ENCODE results near the gene MAGI1. TPM values are rescaled to one million over a fixed set of nuclear protein-coding genes. Genes with fewer than 3 reads are reported as not detected.

The MAGI1 gene
- total RNA-seq, 1 donor from 2014 or later: 45.8 TPM

DNA sequence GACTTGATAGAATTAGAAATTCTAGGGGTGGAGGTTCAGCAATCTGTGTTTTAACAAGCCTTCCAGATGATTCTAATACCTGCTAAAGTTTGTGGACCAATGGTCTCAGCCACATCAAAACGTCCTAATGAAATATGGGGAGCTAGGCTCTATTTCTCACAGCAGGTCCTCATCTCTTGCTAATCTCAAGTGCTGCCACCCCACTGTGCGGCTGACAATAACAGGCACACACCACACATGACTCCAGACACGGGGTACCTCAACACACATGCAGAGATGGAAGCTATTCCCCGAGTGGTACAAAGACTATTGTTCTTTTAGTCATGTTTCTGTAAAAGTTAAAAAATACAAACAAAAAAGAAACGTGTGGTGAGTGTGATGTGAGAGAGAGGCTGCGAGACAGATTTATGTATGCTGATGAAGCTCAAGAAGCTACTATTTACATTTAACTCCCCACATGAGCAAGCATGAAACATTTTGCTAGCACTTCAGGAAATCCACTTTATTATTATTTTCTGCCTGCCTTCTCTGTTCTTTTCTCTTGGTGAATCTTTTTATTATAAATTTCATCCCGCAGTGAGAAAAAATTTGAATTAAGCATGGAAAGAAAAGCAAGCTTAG lies 405.6 kb downstream of the MAGI1 start:
- intact Hi-C loops (cut with DNase I): no loop called here
- Histone ChIP-seq H3K9me3 (no peaks in the 10 kb centered on the region), H3K4me1 (no peaks in the 10 kb centered on the region), H3K27me3 (no peaks in the 10 kb centered on the region), H3K27ac (no peak overlapping the region), H3K36me3 (no peaks in the 10 kb centered on the region), H3K4me3 (no peak overlapping the region)
- DNase-seq (no peak), ATAC-seq (no peak)
- TF ChIP-seq, protein P1, sequence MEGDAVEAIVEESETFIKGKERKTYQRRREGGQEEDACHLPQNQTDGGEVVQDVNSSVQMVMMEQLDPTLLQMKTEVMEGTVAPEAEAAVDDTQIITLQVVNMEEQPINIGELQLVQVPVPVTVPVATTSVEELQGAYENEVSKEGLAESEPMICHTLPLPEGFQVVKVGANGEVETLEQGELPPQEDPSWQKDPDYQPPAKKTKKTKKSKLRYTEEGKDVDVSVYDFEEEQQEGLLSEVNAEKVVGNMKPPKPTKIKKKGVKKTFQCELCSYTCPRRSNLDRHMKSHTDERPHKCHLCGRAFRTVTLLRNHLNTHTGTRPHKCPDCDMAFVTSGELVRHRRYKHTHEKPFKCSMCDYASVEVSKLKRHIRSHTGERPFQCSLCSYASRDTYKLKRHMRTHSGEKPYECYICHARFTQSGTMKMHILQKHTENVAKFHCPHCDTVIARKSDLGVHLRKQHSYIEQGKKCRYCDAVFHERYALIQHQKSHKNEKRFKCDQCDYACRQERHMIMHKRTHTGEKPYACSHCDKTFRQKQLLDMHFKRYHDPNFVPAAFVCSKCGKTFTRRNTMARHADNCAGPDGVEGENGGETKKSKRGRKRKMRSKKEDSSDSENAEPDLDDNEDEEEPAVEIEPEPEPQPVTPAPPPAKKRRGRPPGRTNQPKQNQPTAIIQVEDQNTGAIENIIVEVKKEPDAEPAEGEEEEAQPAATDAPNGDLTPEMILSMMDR (IDR thresholded peaks at IDR 0.05): no peak

DNA sequence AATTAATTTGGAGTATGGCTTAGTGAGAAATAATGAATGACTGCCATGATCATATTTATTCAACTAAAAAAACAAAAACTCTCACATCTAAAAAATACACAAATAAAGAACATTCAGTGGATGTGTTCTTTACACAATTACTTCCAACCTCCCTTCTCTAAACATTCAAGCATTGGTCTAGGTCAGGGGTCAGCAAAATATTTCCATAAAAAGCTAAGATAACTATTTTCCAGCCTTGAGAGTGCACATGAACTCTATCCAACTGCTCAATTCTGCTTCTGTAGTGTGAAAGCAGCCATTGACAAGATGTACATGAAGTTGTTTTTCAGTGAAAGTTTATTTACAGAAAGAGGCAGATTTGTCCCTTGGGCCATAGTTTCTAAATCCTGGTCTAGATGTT lies 406.3 kb downstream of the MAGI1 start:
- DNase-seq (no peak), ATAC-seq (no peak)
- Histone ChIP-seq H3K9me3 (no peaks in the 10 kb centered on the region), H3K27ac (no peak overlapping the region), H3K4me1 (no peaks in the 10 kb centered on the region), H3K27me3 (no peaks in the 10 kb centered on the region), H3K36me3 (no peaks in the 10 kb centered on the region), H3K4me3 (no peak overlapping the region)
- TF ChIP-seq, protein P1 (IDR thresholded peaks at IDR 0.05): no peak
- intact Hi-C loops (cut with DNase I): no loop called here

DNA sequence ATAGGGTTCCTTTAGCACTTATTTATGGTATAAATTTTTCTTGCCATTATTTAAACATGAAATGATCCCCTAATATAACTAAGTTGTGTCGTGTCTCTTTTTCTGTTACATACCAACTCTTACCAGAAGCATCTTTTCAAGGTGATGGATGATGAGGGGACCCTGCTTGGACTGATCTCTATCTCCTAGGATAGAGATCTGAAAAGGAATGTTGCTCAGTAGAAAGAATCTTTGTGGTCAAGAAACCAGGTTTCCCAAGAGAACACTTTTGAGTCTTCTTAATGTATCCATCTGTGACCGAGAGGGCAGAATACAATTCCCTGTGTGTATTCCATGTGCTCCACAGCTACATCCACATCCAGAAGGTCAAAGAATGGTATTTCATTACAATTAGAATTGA lies 409.7 kb downstream of the MAGI1 start:
- Histone ChIP-seq H3K27me3 (no peaks in the 10 kb centered on the region), H3K4me3 (no peak overlapping the region), H3K27ac (no peak overlapping the region), H3K9me3 (no peaks in the 10 kb centered on the region), H3K36me3 (no peaks in the 10 kb centered on the region), H3K4me1 (no peaks in the 10 kb centered on the region)
- intact Hi-C loops (cut with DNase I): no loop called here
- DNase-seq: no peak
- no peak for ATAC-seq
- TF ChIP-seq, protein P1 (IDR thresholded peaks at IDR 0.05): no peak

DNA sequence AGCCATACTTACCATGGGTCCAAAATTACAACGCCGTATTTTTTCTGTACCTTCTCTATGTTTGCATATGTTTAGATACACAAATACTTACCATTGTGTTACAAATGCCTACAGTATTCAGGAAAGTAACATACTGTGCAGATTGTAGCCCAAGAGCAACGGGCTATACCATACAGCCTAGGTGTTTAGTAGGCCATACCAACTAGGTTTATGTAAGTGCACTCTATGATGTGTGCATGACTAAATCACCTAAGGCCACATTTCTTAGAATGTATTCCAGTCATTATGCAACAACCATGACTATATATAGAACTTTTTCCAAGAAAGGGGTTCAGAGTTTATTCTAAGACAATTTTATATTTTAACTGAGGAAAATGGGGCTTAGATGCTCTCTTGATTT lies 411.7 kb downstream of the MAGI1 start:
- TF ChIP-seq, protein P1 (IDR thresholded peaks at IDR 0.05): no peak
- Histone ChIP-seq H3K36me3 (no peaks in the 10 kb centered on the region), H3K27me3 (no peaks in the 10 kb centered on the region), H3K9me3 (no peaks in the 10 kb centered on the region), H3K27ac (no peak overlapping the region), H3K4me3 (no peak overlapping the region), H3K4me1 (no peaks in the 10 kb centered on the region)
- intact Hi-C loops (cut with DNase I): no loop called here
- no peak for ATAC-seq
- DNase-seq: no peak

DNA sequence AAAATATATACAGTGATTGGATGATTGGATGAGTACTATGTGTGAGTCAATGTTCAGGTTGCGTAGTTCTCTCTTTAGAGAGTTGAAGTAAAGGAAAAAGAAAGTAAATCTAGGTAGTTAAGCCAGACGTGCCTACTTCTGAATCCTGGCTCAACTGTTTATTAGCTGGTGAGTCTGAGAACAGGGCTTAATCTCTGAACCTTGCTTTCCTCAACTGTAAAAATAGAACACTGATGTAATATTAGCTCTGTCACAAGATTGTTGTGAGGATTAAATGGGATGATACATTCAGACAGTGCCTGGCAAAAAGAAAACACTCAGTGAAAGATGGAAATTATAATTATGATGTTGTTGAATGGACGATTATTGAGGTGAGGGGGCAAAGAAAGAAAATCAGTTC lies 413.4 kb downstream of the MAGI1 start:
- H3K27me3 ChIP-seq: no peaks in the 10 kb centered on the region
- DNase-seq (no peak), ATAC-seq (no peak)
- no peaks in the 10 kb centered on the region for H3K9me3 ChIP-seq
- intact Hi-C loops (cut with DNase I): no loop called here
- no peaks in the 10 kb centered on the region for H3K36me3 ChIP-seq
- TF ChIP-seq, protein P1 (IDR thresholded peaks at IDR 0.05): no peak
- H3K4me1 ChIP-seq: no peaks in the 10 kb centered on the region
- H3K27ac ChIP-seq: no peak overlapping the region
- H3K4me3 ChIP-seq: no peak overlapping the region

DNA sequence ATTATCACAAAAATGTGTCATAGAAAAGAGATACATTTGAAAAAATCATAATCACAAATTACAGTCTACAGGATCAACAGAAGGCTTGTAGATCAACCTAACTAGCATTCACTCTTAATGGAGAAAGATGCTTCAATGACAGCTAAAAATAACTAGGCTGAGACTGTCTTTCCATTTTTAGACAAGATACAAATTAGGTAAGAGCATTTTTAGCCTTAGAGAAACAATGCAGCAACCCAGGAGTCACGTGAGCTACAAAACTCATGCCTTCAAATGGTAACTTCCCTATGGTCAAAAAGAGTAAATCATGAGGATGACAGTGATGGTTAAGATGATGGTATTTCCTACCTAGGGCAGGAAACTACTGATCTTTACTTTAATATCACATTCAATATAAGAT lies 415.4 kb downstream of the MAGI1 start:
- no peaks in the 10 kb centered on the region for H3K27me3 ChIP-seq
- intact Hi-C loops (cut with DNase I): no loop called here
- no peaks in the 10 kb centered on the region for H3K4me1 ChIP-seq
- no peaks in the 10 kb centered on the region for H3K9me3 ChIP-seq
- DNase-seq (no peak), ATAC-seq (no peak)
- H3K36me3 ChIP-seq: no peaks in the 10 kb centered on the region
- H3K27ac ChIP-seq: no peak overlapping the region
- no peak overlapping the region for H3K4me3 ChIP-seq
- TF ChIP-seq, protein P1 (IDR thresholded peaks at IDR 0.05): no peak
